ENCODE measurements around the gene AARSD1.
A peak's percentile ranks its signal among the peaks of the same experiment; 100 is the strongest.
"Not testable (repeated sequence)": the region's sequence is repeated elsewhere in the genome, so short reads cannot be mapped to it uniquely, and the experiment has no call there.

The AARSD1 gene

GRCh38 chr17:42964161-42964932, at the start of gene AARSD1:
AARSD1 (minus strand) TSS chr17:42964454; CDS start chr17:42964440, 14 bp downstream.
- peak; percentile 83 for DNase-seq

GRCh38 chr17:43013296-43013695, 49.0 kb upstream of the AARSD1 start:
- DNase-seq, result no peak

GRCh38 chr17:43011728-43012472, 47.6 kb upstream of the AARSD1 start:
- DNase-seq, result no peak

GRCh38 chr17:43010667-43011308, 46.5 kb upstream of the AARSD1 start:
- DNase-seq, result no peak

GRCh38 chr17:43006639-43007551, 42.6 kb upstream of the AARSD1 start, which contains the start of gene IFI35:
IFI35 (plus strand) TSS chr17:43006784; CDS start chr17:43006948, 164 bp downstream.
- DNase-seq, result no peak

- DNase-seq, result no peak
These were observed 39.4 kb upstream of the AARSD1 start for GRCh38 chr17:43003542-43004172.

GRCh38 chr17:43000894-43001293, 36.6 kb upstream of the AARSD1 start:
- not testable (repeated sequence) for DNase-seq

GRCh38 chr17:42999003-42999525, 34.8 kb upstream of the AARSD1 start:
- no peak for DNase-seq

GRCh38 chr17:42997984-42998938, 34.0 kb upstream of the AARSD1 start, which contains the start of gene RPL27:
RPL27 (plus strand) TSS chr17:42998419; CDS start chr17:42998751, 332 bp downstream.
- peak; percentile 98 for DNase-seq

GRCh38 chr17:42997390-42997983, 33.2 kb upstream of the AARSD1 start:
- DNase-seq, result peak; percentile 11

- DNase-seq, result not testable (repeated sequence)
These were observed 29.7 kb upstream of the AARSD1 start for GRCh38 chr17:42993913-42994312.

- no peak for DNase-seq
These were observed 28.6 kb upstream of the AARSD1 start for GRCh38 chr17:42992872-42993271.

GRCh38 chr17:42991471-42991870, 27.2 kb upstream of the AARSD1 start:
- no peak for DNase-seq

- no peak for DNase-seq
These were observed 25.7 kb upstream of the AARSD1 start for GRCh38 chr17:42989726-42990652.

GRCh38 chr17:42989141-42989540, 24.9 kb upstream of the AARSD1 start:
- DNase-seq, result no peak

GRCh38 chr17:42985225-42985624, 21.0 kb upstream of the AARSD1 start:
- DNase-seq, result no peak

GRCh38 chr17:42982266-42982665, 18.0 kb upstream of the AARSD1 start:
- no peak for DNase-seq

- DNase-seq, result peak; percentile 45
These were observed 16.6 kb upstream of the AARSD1 start for GRCh38 chr17:42980766-42981397.
